ENCODE measurements around the gene ATP2B2. TPM values are rescaled to one million over a fixed set of nuclear protein-coding genes. Genes with fewer than 3 reads are reported as not detected.

The ATP2B2 gene
- total and polyA plus RNA-seq, 2 of the 8 experiments (the other 6 are each of a cell fraction or from before 2014, with no cell fraction given): 0.14 to 1.2 TPM

- H3K27ac ChIP-seq (ENCODE audit: low read depth, low read length): no peak overlapping the region
- no peak overlapping the region for H2BK12ac ChIP-seq (ENCODE audit: low read depth, low read length)
- no peak overlapping the region for H2BK5ac ChIP-seq (ENCODE audit: low read depth, low read length)
- no peak overlapping the region for H4K5ac ChIP-seq (ENCODE audit: insufficient read length, low read depth, low read length)
- H3K79me1 ChIP-seq (ENCODE audit: low read depth, low read length): peaks cover 3% of the 10 kb centered on the region; the same call in 1 of the 2 replicates
- H3K56ac ChIP-seq (replicated peaks; ENCODE audit: insufficient read length, low read depth, low read length): no peak overlapping the region
- no peak overlapping the region for H2AK5ac ChIP-seq (ENCODE audit: low read depth, low read length)
- ChIA-PET POLR2A (ENCODE audit: partially characterized antibody) (interaction anchor here (0.7 to 1.4 kb wide), 2 partner anchors 11 to 32 kb away, joined by 3 read pairs; partner anchors contain the start of gene TATDN2), CTCF (ENCODE audit: partially characterized antibody) (interaction anchor here (0.6 to 2.1 kb wide), 9 partner anchors 10 to 201 kb away, joined by 3 to 7 read pairs (median 4); partner anchors contain the start of gene TATDN2)
- H3K79me2 ChIP-seq (ENCODE audit: control insufficient read depth in 1 of 2, insufficient read depth in 2 of 2, low read length in 2 of 2): peaks cover 0 to 2% of the 10 kb centered on the region in 2 experiments; a peak in 1 of 4 replicates
- H4K8ac ChIP-seq (ENCODE audit: extremely low read depth, insufficient read depth, low read length): no peak overlapping the region
- H3K4me1 ChIP-seq (replicated peaks in 1 of 4; ENCODE audit: control insufficient read depth in 3 of 4, insufficient read depth in 4 of 4, low read length in 3 of 4): no peaks in the 10 kb centered on the region
- no peaks in the 10 kb centered on the region for H3K23me2 ChIP-seq (ENCODE audit: low read depth, low read length)
- no peak overlapping the region for H2BK15ac ChIP-seq (ENCODE audit: low read length)
- H2AFZ ChIP-seq (ENCODE audit: low read length): no peak overlapping the region
- no peaks in the 10 kb centered on the region for H3K27me3 ChIP-seq (replicated peaks in 1 of 4; ENCODE audit: control insufficient read depth in 3 of 4, extremely low read depth in 1 of 4, insufficient read depth in 3 of 4, low read length in 3 of 4)
- no peak overlapping the region for H2BK20ac ChIP-seq (ENCODE audit: low read length)
- H4K20me1 ChIP-seq (replicated peaks in 1 of 2; ENCODE audit: control insufficient read depth in 1 of 2, insufficient read depth in 2 of 2, low read length in 2 of 2): peaks cover 0 to 10% of the 10 kb centered on the region in 2 experiments
- WGBS, 2 experiments (ENCODE audit: extremely low coverage in 1 of 2, insufficient coverage in 1 of 2, insufficient read length in 1 of 2, insufficient replicate concordance in 2 of 2, low coverage in 1 of 2, low lambda C conversion rate in 2 of 2, missing lambda C conversion rate in 1 of 2): 92% methylated on average over 6 of the region's 6 CpGs; no CpG with 5 or more reads in 1 of the 2 experiments
- no peak overlapping the region for H3K23ac ChIP-seq (ENCODE audit: insufficient read length)
- H3K4me2 ChIP-seq (ENCODE audit: insufficient read depth in 1 of 2, low read depth in 2 of 2, low read length in 2 of 2): no peak overlapping the region
- H2BK120ac ChIP-seq (replicated peaks; ENCODE audit: low read depth, low read length): no peak overlapping the region
- H3K18ac ChIP-seq (ENCODE audit: extremely low read depth, low read length): no peak overlapping the region
- no peak overlapping the region for H3K4me3 ChIP-seq (ENCODE audit: extremely low read depth in 1 of 4, insufficient read depth in 2 of 4, low read depth in 3 of 4, low read length in 4 of 4)
- H3K9ac ChIP-seq (replicated peaks in 1 of 4; ENCODE audit: extremely low read depth in 1 of 4, low read depth in 3 of 4, low read length in 3 of 4): no peak overlapping the region
- no peaks in the 10 kb centered on the region for H3K9me3 ChIP-seq (ENCODE audit: insufficient read depth in 2 of 2, low read depth in 1 of 2, low read length in 1 of 2)
- no peak overlapping the region for H3K14ac ChIP-seq (ENCODE audit: insufficient read length)
- peaks cover 0 to 32% (median 21%) of the 10 kb centered on the region in 4 experiments for H3K36me3 ChIP-seq (ENCODE audit: control insufficient read depth in 2 of 4, insufficient read depth in 4 of 4, low read length in 3 of 4)
- FAIRE-seq (no peak), DNase-seq (ENCODE audit: low read depth in 1 of 2, low spot score in 2 of 2) (no peak)
- H4K91ac ChIP-seq (replicated peaks; ENCODE audit: insufficient read length, low read length): no peak overlapping the region
- no peak overlapping the region for H3K4ac ChIP-seq (replicated peaks; ENCODE audit: insufficient read length, low read depth, low read length)
- TF ChIP-seq JUND (IDR thresholded peaks at IDR 0.05; ENCODE audit: low read length) (no peak), EP300 (IDR thresholded peaks at IDR 0.05; ENCODE audit: borderline replicate concordance in 1 of 2, low read depth in 2 of 2, low read length in 2 of 2) (no peak), EZH2 (IDR thresholded peaks at IDR 0.05; ENCODE audit: low read depth, low read length, severe bottlenecking) (no peak), GTF2F1 (IDR thresholded peaks at IDR 0.05; ENCODE audit: borderline replicate concordance, low read depth, low read length) (no peak), NRF1 (IDR thresholded peaks at IDR 0.05; ENCODE audit: low read depth, low read length) (no peak), POLR2A (IDR thresholded peaks at IDR 0.05; ENCODE audit: control extremely low read depth in 1 of 2, low read depth in 2 of 2, low read length in 2 of 2) (no peak), MAFK (IDR thresholded peaks at IDR 0.05; ENCODE audit: low read depth, low read length) (no peak), SAP30 (IDR thresholded peaks at IDR 0.05; ENCODE audit: insufficient read depth, insufficient replicate concordance, low read length) (no peak), KDM4A (IDR thresholded peaks at IDR 0.05; ENCODE audit: low read depth, low read length, severe bottlenecking) (no peak), SP2 (IDR thresholded peaks at IDR 0.05; ENCODE audit: low read length) (no peak), YY1 (IDR thresholded peaks at IDR 0.05; ENCODE audit: low read depth, low read length) (no peak), RBBP5 (IDR thresholded peaks at IDR 0.05; ENCODE audit: borderline replicate concordance, low read depth, low read length) (no peak)
- TF ChIP-seq, protein P1, sequence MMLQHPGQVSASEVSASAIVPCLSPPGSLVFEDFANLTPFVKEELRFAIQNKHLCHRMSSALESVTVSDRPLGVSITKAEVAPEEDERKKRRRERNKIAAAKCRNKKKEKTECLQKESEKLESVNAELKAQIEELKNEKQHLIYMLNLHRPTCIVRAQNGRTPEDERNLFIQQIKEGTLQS (IDR thresholded peaks at IDR 0.05; ENCODE audit: insufficient read depth, low read depth, low read length): no peak
These were observed 224.8 kb downstream of the ATP2B2 start for GRCh38 chr3:10280571-10280970.

Data from H1 (cell line).